HepG2 (cell line): ENCODE measurements around the gene C2orf42. TPM values are rescaled to one million over a fixed set of nuclear protein-coding genes. Genes with fewer than 3 reads are reported as not detected.

ENCODE experiments used
- AHDC1 ChIP-seq: sonication (generic); formaldehyde crosslinking; IDR thresholded peaks from 2 replicates; pipeline ENCODE4 v1.5.1; 2020; ENCODE audit warnings: mild to moderate bottlenecking, missing genetic modification reagents, borderline replicate concordance
- ELF1 ChIP-seq: sonication (generic); formaldehyde crosslinking; IDR thresholded peaks from 2 replicates; pipeline ENCODE4 v1.4.0; 2020; ENCODE audit warnings: missing genetic modification reagents
- FOXK2 ChIP-seq: fragments of 450-650 bp; IDR thresholded peaks from 2 replicates; pipeline ENCODE4 v1.6.1; 2016
- REL ChIP-seq: sonication (generic); formaldehyde crosslinking; conservative IDR thresholded peaks from 2 replicates; pipeline ENCODE4 v1.8.0; 2022; ENCODE audit warnings: mild to moderate bottlenecking, missing genetic modification reagents, moderate library complexity
- SSRP1 ChIP-seq: IDR thresholded peaks from 2 replicates; pipeline ENCODE4 v1.6.1; 2016; ENCODE audit warnings: control low read depth
- YEATS4 ChIP-seq: sonication (generic); formaldehyde crosslinking; IDR thresholded peaks from 2 replicates; pipeline ENCODE4 v1.4.0; 2020; ENCODE audit warnings: missing genetic modification reagents, borderline replicate concordance
- ZMAT3 ChIP-seq: sonication (generic); formaldehyde crosslinking; conservative IDR thresholded peaks from 2 replicates; pipeline ENCODE4 v1.7.0; 2021; ENCODE audit warnings: missing genetic modification reagents
- ZNF230 ChIP-seq: sonication (generic); formaldehyde crosslinking; IDR thresholded peaks from 2 replicates; pipeline ENCODE4 v1.4.0; 2020; ENCODE audit warnings: mild to moderate bottlenecking, missing genetic modification reagents
- ZNF317 ChIP-seq: sonication (generic); formaldehyde crosslinking; IDR thresholded peaks from 2 replicates; pipeline ENCODE4 v1.5.0; 2020; ENCODE audit warnings: mild to moderate bottlenecking, missing genetic modification reagents
- ZNF333 ChIP-seq: sonication (generic); formaldehyde crosslinking; IDR thresholded peaks from 2 replicates; pipeline ENCODE4 v1.4.0; 2020; ENCODE audit warnings: mild to moderate bottlenecking, missing genetic modification reagents, borderline replicate concordance
- ZNF7 ChIP-seq: IDR thresholded peaks from 2 replicates; pipeline ENCODE4 v1.6.1; 2016; ENCODE audit warnings: missing biosample characterization, missing genetic modification reagents
- ZNF780A ChIP-seq: sonication (generic); formaldehyde crosslinking; IDR thresholded peaks from 2 replicates; pipeline ENCODE4 v1.8.0; 2022; ENCODE audit warnings: mild to moderate bottlenecking, missing genetic modification reagents, moderate library complexity
- polyA plus RNA-seq, 8 experiments: library from polyadenylated mRNA; depleted of rRNA in 3 of 8; stranded (reverse) in 7 of 8; unstranded in 1 of 8; fragments of >200 nt; fragmentation: Illumina TruSeq in 4 of 8; extraction: Trizol in 4 of 8; gene quantifications; 2 replicates each; pipeline versions ENCODE4 v1.2.1 to v1.2.3, GENCODE V29; 2011 to 2016; ENCODE audit warnings: low read depth in 4 of 8, missing spikeins in 1 of 8, mixed read lengths in 1 of 8; ENCODE audit not compliant: insufficient read depth in 1 of 8
- total RNA-seq, 5 experiments: library from RNA; depleted of rRNA; stranded (reverse); fragments of >200 nt; fragmentation: Illumina TruSeq; extraction: Trizol; gene quantifications; 2 replicates each; pipeline ENCODE4 v1.2.3, GENCODE V29; 2016; ENCODE audit warnings: low read depth in 1 of 5
- TF ChIP-seq, protein P1 (sequence below): sonication (generic); formaldehyde crosslinking; IDR thresholded peaks from 2 replicates; pipeline ENCODE4; 2020; ENCODE audit warnings: missing genetic modification reagents, mild to moderate bottlenecking, borderline replicate concordance
- TF ChIP-seq, protein P2 (sequence below), 2 experiments: sonication (generic) in 1 of 2; formaldehyde crosslinking in 1 of 2; IDR thresholded peaks; 2 replicates each; pipeline versions ENCODE4 v1.4.0 to v1.6.1; 2018 to 2020; ENCODE audit warnings: missing genetic modification reagents in 2 of 2, borderline replicate concordance in 1 of 2, low read depth in 1 of 2, mild to moderate bottlenecking in 1 of 2, missing biosample characterization in 1 of 2
- TF ChIP-seq, protein P3 (sequence below): sonication (generic); formaldehyde crosslinking; IDR thresholded peaks from 2 replicates; pipeline ENCODE4 v1.8.1; 2023; ENCODE audit warnings: missing genetic modification reagents, mild to moderate bottlenecking, borderline replicate concordance
- TF ChIP-seq, protein P4 (sequence below): sonication (generic); formaldehyde crosslinking; IDR thresholded peaks from 2 replicates; pipeline ENCODE4 v1.9.0; 2022; ENCODE audit warnings: low read depth, missing genetic modification reagents

Gene C2orf42
- total and polyA plus RNA-seq, 2 of the 13 experiments (the other 11 are each of a cell fraction or from before 2014, with no cell fraction given) = 9.3 to 9.9 TPM

DNA sequence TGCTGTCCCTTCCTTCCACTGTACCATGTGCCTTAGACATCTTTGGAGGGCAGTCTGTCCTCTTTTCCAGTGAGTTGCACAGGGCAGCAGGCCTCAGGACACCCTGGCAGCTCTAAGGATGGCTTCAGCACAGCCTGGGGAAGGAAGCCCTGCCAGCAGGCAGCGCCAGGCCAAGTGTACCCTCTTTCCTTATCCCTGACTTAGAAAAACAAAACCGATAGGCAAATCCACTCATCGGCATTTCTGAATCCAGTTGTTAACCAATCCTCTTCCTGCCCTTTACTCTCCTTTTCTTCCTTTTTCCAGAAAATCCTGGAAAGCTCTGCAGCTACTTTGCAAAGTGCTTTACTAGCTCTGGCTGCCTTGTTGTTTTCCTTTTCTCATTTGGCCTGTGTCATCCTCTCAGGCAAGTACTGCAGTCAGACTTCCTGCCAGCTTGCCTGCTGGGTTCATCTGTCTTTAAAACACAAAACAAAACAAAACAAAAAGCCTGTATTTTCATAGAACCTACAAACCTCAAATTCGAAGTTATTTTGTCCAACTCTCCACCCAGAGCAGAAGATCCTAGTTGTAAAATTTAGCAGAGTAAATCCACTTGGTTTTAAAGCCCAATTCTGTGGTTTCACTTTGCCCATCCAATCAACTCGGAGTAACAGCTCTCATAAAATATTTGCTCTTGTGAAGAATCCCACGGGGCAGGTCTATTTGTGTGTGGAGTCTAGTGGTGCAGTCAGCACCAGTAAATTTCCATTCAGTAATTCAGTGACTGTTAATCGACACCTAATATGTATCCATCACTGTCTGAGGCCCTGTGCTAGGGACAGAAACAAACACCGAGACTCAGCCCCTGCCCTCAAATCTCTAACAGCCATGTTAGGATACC, 58.3 kb downstream of the C2orf42 start (continued):
- no peak for TF ChIP-seq AHDC1 (CRISPR knock-in tag)
- TF ChIP-seq, protein P1, sequence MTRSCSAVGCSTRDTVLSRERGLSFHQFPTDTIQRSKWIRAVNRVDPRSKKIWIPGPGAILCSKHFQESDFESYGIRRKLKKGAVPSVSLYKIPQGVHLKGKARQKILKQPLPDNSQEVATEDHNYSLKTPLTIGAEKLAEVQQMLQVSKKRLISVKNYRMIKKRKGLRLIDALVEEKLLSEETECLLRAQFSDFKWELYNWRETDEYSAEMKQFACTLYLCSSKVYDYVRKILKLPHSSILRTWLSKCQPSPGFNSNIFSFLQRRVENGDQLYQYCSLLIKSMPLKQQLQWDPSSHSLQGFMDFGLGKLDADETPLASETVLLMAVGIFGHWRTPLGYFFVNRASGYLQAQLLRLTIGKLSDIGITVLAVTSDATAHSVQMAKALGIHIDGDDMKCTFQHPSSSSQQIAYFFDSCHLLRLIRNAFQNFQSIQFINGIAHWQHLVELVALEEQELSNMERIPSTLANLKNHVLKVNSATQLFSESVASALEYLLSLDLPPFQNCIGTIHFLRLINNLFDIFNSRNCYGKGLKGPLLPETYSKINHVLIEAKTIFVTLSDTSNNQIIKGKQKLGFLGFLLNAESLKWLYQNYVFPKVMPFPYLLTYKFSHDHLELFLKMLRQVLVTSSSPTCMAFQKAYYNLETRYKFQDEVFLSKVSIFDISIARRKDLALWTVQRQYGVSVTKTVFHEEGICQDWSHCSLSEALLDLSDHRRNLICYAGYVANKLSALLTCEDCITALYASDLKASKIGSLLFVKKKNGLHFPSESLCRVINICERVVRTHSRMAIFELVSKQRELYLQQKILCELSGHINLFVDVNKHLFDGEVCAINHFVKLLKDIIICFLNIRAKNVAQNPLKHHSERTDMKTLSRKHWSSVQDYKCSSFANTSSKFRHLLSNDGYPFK (CRISPR knock-in tag) = no peak
- peak; percentile 22 for TF ChIP-seq ELF1
- no peak; the same call in 1 of the 2 replicates for TF ChIP-seq ZNF317 (CRISPR knock-in tag)
- TF ChIP-seq, protein P2, sequence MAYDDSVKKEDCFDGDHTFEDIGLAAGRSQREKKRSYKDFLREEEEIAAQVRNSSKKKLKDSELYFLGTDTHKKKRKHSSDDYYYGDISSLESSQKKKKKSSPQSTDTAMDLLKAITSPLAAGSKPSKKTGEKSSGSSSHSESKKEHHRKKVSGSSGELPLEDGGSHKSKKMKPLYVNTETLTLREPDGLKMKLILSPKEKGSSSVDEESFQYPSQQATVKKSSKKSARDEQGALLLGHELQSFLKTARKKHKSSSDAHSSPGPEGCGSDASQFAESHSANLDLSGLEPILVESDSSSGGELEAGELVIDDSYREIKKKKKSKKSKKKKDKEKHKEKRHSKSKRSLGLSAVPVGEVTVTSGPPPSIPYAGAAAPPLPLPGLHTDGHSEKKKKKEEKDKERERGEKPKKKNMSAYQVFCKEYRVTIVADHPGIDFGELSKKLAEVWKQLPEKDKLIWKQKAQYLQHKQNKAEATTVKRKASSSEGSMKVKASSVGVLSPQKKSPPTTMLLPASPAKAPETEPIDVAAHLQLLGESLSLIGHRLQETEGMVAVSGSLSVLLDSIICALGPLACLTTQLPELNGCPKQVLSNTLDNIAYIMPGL (CRISPR knock-in tag; IDR thresholded peaks at IDR 0.05; ENCODE audit: borderline replicate concordance in 1 of 2, low read depth in 1 of 2) = peak in 1 of 2 experiments; percentile 71; a peak in 1 of 4 replicates
- no peak for TF ChIP-seq SSRP1 (CRISPR knock-in tag)
- TF ChIP-seq ZNF7 (CRISPR knock-in tag) = no peak
- no peak for TF ChIP-seq ZNF780A (CRISPR knock-in tag)
- TF ChIP-seq YEATS4 = peak; percentile 62
- TF ChIP-seq, protein P3, sequence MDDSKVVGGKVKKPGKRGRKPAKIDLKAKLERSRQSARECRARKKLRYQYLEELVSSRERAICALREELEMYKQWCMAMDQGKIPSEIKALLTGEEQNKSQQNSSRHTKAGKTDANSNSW (CRISPR knock-in tag) = no peak
- TF ChIP-seq REL (CRISPR knock-in tag) = no peak
- peak; percentile 21; the same call in 1 of the 2 replicates for TF ChIP-seq FOXK2
- TF ChIP-seq ZNF230 (CRISPR knock-in tag) = no peak
- no peak for TF ChIP-seq ZNF333
- TF ChIP-seq, protein P4, sequence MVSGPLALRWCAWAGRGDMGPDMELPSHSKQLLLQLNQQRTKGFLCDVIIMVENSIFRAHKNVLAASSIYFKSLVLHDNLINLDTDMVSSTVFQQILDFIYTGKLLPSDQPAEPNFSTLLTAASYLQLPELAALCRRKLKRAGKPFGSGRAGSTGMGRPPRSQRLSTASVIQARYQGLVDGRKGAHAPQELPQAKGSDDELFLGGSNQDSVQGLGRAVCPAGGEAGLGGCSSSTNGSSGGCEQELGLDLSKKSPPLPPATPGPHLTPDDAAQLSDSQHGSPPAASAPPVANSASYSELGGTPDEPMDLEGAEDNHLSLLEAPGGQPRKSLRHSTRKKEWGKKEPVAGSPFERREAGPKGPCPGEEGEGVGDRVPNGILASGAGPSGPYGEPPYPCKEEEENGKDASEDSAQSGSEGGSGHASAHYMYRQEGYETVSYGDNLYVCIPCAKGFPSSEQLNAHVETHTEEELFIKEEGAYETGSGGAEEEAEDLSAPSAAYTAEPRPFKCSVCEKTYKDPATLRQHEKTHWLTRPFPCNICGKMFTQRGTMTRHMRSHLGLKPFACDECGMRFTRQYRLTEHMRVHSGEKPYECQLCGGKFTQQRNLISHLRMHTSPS (CRISPR knock-in tag) = 0 out of 2 replicates have a peak, but pooled peaks have one; percentile 39
- TF ChIP-seq ZMAT3 = no peak
